Keratinocyte (primary cell): ENCODE results near the gene ADAMTS9. TPM values are rescaled to one million over a fixed set of nuclear protein-coding genes. Genes with fewer than 3 reads are reported as not detected.

Experiments used
- DNase-seq: peaks from one replicate; pipeline ENCODE4 v3.0.0-alpha.2; 2011; ENCODE audit warnings: low read depth, missing footprints, low spot score
- FAIRE-seq: peaks from 2 replicates; lab custom pipeline; 2011; peaks lifted over from hg19 to GRCh38; lab: Jason Lieb, UNC
- H2AFZ ChIP-seq: 2 replicates; pipeline ENCODE4 v1.6.0; 2012; ENCODE audit warnings: low read length, control low read depth, inconsistent platforms; ENCODE audit not compliant: control insufficient read depth
- H3K27ac ChIP-seq: 2 replicates; pipeline ENCODE4 v1.5.1; 2011; ENCODE audit warnings: low read length; ENCODE audit not compliant: control insufficient read depth, insufficient read depth
- H3K27me3 ChIP-seq: 3 replicates; pipeline ENCODE4 v1.6.0; 2011; ENCODE audit warnings: low read length; ENCODE audit not compliant: control insufficient read depth, insufficient read depth; ENCODE audit errors: extremely low read depth
- H3K36me3 ChIP-seq, 2 experiments: 2 replicates in 1 of 2; 3 replicates in 1 of 2; pipeline ENCODE4 v1.5.1; 2011; ENCODE audit warnings: low read length in 2 of 2, mild to moderate bottlenecking in 1 of 2; ENCODE audit not compliant: control insufficient read depth in 2 of 2, insufficient read depth in 2 of 2; ENCODE audit errors: extremely low read depth in 1 of 2
- H3K4me1 ChIP-seq: 3 replicates; pipeline ENCODE4 v1.5.1; 2011; ENCODE audit warnings: low read length; ENCODE audit not compliant: control insufficient read depth, insufficient read depth; ENCODE audit errors: extremely low read depth
- H3K4me2 ChIP-seq: 3 replicates; pipeline ENCODE4 v1.6.0; 2011; ENCODE audit warnings: low read depth, low read length; ENCODE audit not compliant: control insufficient read depth, insufficient read depth; ENCODE audit errors: extremely low read depth
- H3K4me3 ChIP-seq, 3 experiments: fragments of 200-600 bp in 1 of 3; sonication (generic) in 1 of 3; 2 replicates in 2 of 3; 3 replicates in 1 of 3; pipeline ENCODE4 v1.5.1; 2011 to 2016; ENCODE audit warnings: low read length in 3 of 3, mild to moderate bottlenecking in 3 of 3, control low read depth in 2 of 3, inconsistent platforms in 1 of 3, low read depth in 1 of 3, mixed read lengths in 1 of 3, mixed run types in 1 of 3, moderate library complexity in 1 of 3; ENCODE audit not compliant: control insufficient read depth in 2 of 3, insufficient read depth in 2 of 3; ENCODE audit errors: extremely low read depth in 1 of 3
- H3K79me2 ChIP-seq: 2 replicates; pipeline ENCODE4 v1.6.0; 2012; ENCODE audit warnings: low read length; ENCODE audit not compliant: control insufficient read depth, insufficient read depth
- H3K9ac ChIP-seq: 3 replicates; pipeline ENCODE4 v1.6.0; 2011; ENCODE audit warnings: low read length; ENCODE audit not compliant: control insufficient read depth, insufficient read depth; ENCODE audit errors: extremely low read depth
- H3K9me1 ChIP-seq: 3 replicates; pipeline ENCODE4 v1.6.0; 2011; ENCODE audit warnings: low read length; ENCODE audit not compliant: control insufficient read depth, insufficient read depth; ENCODE audit errors: extremely low read depth
- H3K9me3 ChIP-seq: 2 replicates; pipeline ENCODE4 v1.5.1; 2012; ENCODE audit warnings: low read depth, low read length; ENCODE audit not compliant: control insufficient read depth
- H4K20me1 ChIP-seq: 3 replicates; pipeline ENCODE4 v1.6.0; 2011; ENCODE audit warnings: low read length; ENCODE audit not compliant: control insufficient read depth, insufficient read depth; ENCODE audit errors: extremely low read depth
- EZH2 ChIP-seq: IDR thresholded peaks from one replicate; pipeline ENCODE4 v1.6.1; 2012; ENCODE audit warnings: inconsistent platforms, mild to moderate bottlenecking, low read length, moderate library complexity
- dilution Hi-C: fragments of 300-500 bp; cut with MboI; formaldehyde crosslinking; loops from one replicate; pipeline ENCODE4 v1.7.0; 2020; ENCODE audit warnings: low sequenced_read_pairs; ENCODE audit not compliant: extremely low pct_ligation_motif_present
- polyA plus RNA-seq, 5 experiments: library from polyadenylated mRNA; depleted of rRNA in 3 of 5; stranded (reverse) in 3 of 5; stranded (forward) in 1 of 5; unstranded in 1 of 5; fragments of >200 nt; gene quantifications; 1 replicate in 1 of 5; 2 replicates in 3 of 5; 3 replicates in 1 of 5; pipeline versions ENCODE4 v1.2.1 to v1.2.3, GENCODE V29; 2011 to 2012; ENCODE audit warnings: missing spikeins in 2 of 5, low read depth in 1 of 5, low replicate concordance in 1 of 5
- TF ChIP-seq, protein P1 (sequence below), 3 experiments: IDR thresholded peaks in 1 of 3; conservative IDR thresholded peaks in 1 of 3; optimal IDR thresholded peaks in 1 of 3; 2 replicates in 2 of 3; 3 replicates in 1 of 3; pipeline versions ENCODE3 to v1.5.1; 2011; ENCODE audit warnings: low read length in 3 of 3, mild to moderate bottlenecking in 3 of 3, moderate library complexity in 2 of 3, control low read depth in 1 of 3, inconsistent platforms in 1 of 3; ENCODE audit not compliant: insufficient read depth in 2 of 3; ENCODE audit errors: extremely low read depth in 1 of 3

ADAMTS9 gene
- polyA plus RNA-seq, 1 donor (not counting 4 experiments of a cell fraction or from before 2014, with no cell fraction given) = 0.43 TPM

GRCh38 chr3:64493149-64493548 lies 194.7 kb downstream of the ADAMTS9 start:
- Histone ChIP-seq H3K4me2 (no peak overlapping the region), H3K9me3 (no peaks in the 10 kb centered on the region), H4K20me1 (no peaks in the 10 kb centered on the region), H3K4me1 (no peaks in the 10 kb centered on the region), H3K9me1 (no peaks in the 10 kb centered on the region), H3K27me3 (peaks cover 11% of the 10 kb centered on the region), H3K27ac (no peak overlapping the region), H3K36me3 (no peaks in the 10 kb centered on the region), H2AFZ (no peak overlapping the region), H3K4me3 (no peak overlapping the region), H3K9ac (no peak overlapping the region), H3K79me2 (no peaks in the 10 kb centered on the region)
- FAIRE-seq (no peak), DNase-seq (no peak)
- TF ChIP-seq, protein P1, sequence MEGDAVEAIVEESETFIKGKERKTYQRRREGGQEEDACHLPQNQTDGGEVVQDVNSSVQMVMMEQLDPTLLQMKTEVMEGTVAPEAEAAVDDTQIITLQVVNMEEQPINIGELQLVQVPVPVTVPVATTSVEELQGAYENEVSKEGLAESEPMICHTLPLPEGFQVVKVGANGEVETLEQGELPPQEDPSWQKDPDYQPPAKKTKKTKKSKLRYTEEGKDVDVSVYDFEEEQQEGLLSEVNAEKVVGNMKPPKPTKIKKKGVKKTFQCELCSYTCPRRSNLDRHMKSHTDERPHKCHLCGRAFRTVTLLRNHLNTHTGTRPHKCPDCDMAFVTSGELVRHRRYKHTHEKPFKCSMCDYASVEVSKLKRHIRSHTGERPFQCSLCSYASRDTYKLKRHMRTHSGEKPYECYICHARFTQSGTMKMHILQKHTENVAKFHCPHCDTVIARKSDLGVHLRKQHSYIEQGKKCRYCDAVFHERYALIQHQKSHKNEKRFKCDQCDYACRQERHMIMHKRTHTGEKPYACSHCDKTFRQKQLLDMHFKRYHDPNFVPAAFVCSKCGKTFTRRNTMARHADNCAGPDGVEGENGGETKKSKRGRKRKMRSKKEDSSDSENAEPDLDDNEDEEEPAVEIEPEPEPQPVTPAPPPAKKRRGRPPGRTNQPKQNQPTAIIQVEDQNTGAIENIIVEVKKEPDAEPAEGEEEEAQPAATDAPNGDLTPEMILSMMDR (optimal IDR thresholded peaks at IDR 0.05 in 1 of 3, IDR thresholded peaks at IDR 0.05 in 1 of 3, conservative IDR thresholded peaks at IDR 0.05 in 1 of 3; ENCODE audit: extremely low read depth in 1 of 3, insufficient read depth in 2 of 3, low read length in 3 of 3) = no peak
- TF ChIP-seq EZH2 = no peak
- dilution Hi-C loops = no loop called here

GRCh38 chr3:64491843-64492242 lies 196.0 kb downstream of the ADAMTS9 start:
- peaks cover 11% of the 10 kb centered on the region for H3K27me3 ChIP-seq
- dilution Hi-C loops = no loop called here
- no peak for DNase-seq
- no peaks in the 10 kb centered on the region for H4K20me1 ChIP-seq
- no peak overlapping the region for H3K4me2 ChIP-seq
- H3K27ac ChIP-seq = no peak overlapping the region
- no peak overlapping the region for H3K4me3 ChIP-seq
- H3K9ac ChIP-seq = no peak overlapping the region
- TF ChIP-seq EZH2 = no peak
- TF ChIP-seq, protein P1 (optimal IDR thresholded peaks at IDR 0.05 in 1 of 3, IDR thresholded peaks at IDR 0.05 in 1 of 3, conservative IDR thresholded peaks at IDR 0.05 in 1 of 3; ENCODE audit: extremely low read depth in 1 of 3, insufficient read depth in 2 of 3, low read length in 3 of 3) = no peak
- no peak for FAIRE-seq
- no peaks in the 10 kb centered on the region for H3K9me3 ChIP-seq
- H2AFZ ChIP-seq = no peak overlapping the region
- no peaks in the 10 kb centered on the region for H3K79me2 ChIP-seq
- H3K9me1 ChIP-seq = no peaks in the 10 kb centered on the region
- no peaks in the 10 kb centered on the region for H3K4me1 ChIP-seq
- no peaks in the 10 kb centered on the region for H3K36me3 ChIP-seq
